IMR-90 (cell line): ENCODE measurements around the gene ACTR2. TPM values are rescaled to one million over a fixed set of nuclear protein-coding genes. Genes with fewer than 3 reads are reported as not detected.
A peak's percentile ranks its signal among the peaks of the same experiment; 100 is the strongest.

Experiments
- ATAC-seq: fragments of 200-7000 bp; cut with Tn5 transposase; 2 replicates; pipeline ENCODE4 v1.9.1; 2020; ENCODE audit warnings: low read depth, mild to moderate bottlenecking, moderate library complexity
- BruUV-seq: library from RNA; stranded (reverse); fragments of 400-500 nt; replicated peaks from 2 replicates; lab custom pipeline; 2021; lab: Mats Ljungman, UMichigan
- CTCF ChIA-PET: fragments of 300-600 bp; formaldehyde crosslinking; extraction: SDS; loops from one replicate; lab custom pipeline; 2021; ENCODE audit warnings: antibody characterized with exemption; lab: Yijun Ruan, JAX
- POLR2A ChIA-PET: fragments of 300-600 bp; sonication (Branson Sonifier 250); formaldehyde crosslinking; loops from one replicate; lab custom pipeline; 2022; ENCODE audit warnings: antibody characterized with exemption; ENCODE audit not compliant: unreplicated experiment; lab: Charles Lee
- DNase-seq: peaks from one replicate; pipeline ENCODE4 v3.0.0; 2013
- H2AFZ ChIP-seq: replicated peaks from 2 replicates; pipeline ENCODE3; 2013; ENCODE audit warnings: low read length, mild to moderate bottlenecking; ENCODE audit not compliant: poor library complexity
- H2AK5ac ChIP-seq: 2 replicates; pipeline ENCODE4 v1.6.1; 2013; ENCODE audit warnings: low read depth, low read length, inconsistent platforms
- H2AK9ac ChIP-seq: replicated peaks from 2 replicates; pipeline ENCODE3; 2013; ENCODE audit warnings: mild to moderate bottlenecking, low read depth, low read length, moderate library complexity; ENCODE audit not compliant: poor library complexity
- H2BK120ac ChIP-seq: 2 replicates; pipeline ENCODE4 v1.6.1; 2013; ENCODE audit warnings: low read depth, low read length, inconsistent platforms
- H2BK15ac ChIP-seq: 3 replicates; pipeline ENCODE4 v1.6.1; 2013; ENCODE audit warnings: low read depth, low read length, inconsistent platforms
- H2BK20ac ChIP-seq: 2 replicates; pipeline ENCODE4 v1.6.1; 2013; ENCODE audit warnings: low read depth, mild to moderate bottlenecking, inconsistent platforms, low read length, moderate library complexity
- H2BK5ac ChIP-seq: 2 replicates; pipeline ENCODE4 v1.6.1; 2013; ENCODE audit warnings: mild to moderate bottlenecking, low read depth, low read length, inconsistent platforms; ENCODE audit not compliant: poor library complexity, severe bottlenecking
- H3K14ac ChIP-seq: replicated peaks from 2 replicates; pipeline ENCODE4 v1.6.1; 2013; ENCODE audit warnings: low read depth, low read length, inconsistent platforms
- H3K18ac ChIP-seq: 2 replicates; pipeline ENCODE4 v1.6.1; 2013; ENCODE audit warnings: low read depth, low read length, control low read depth
- H3K23ac ChIP-seq: 2 replicates; pipeline ENCODE4 v1.6.1; 2013; ENCODE audit warnings: low read depth, low read length, inconsistent platforms
- H3K27ac ChIP-seq: 2 replicates; pipeline ENCODE4 v1.5.1; 2013; ENCODE audit warnings: mild to moderate bottlenecking, control low read depth, low read length; ENCODE audit not compliant: insufficient read depth
- H3K27me3 ChIP-seq: 2 replicates; pipeline ENCODE4 v1.6.1; 2013; ENCODE audit warnings: low read length; ENCODE audit not compliant: control insufficient read depth, insufficient read depth
- H3K36me3 ChIP-seq: 2 replicates; pipeline ENCODE4 v1.6.1; 2013; ENCODE audit warnings: low read length, mixed read lengths; ENCODE audit not compliant: control insufficient read depth, insufficient read depth
- H3K4ac ChIP-seq: 2 replicates; pipeline ENCODE4 v1.6.1; 2013; ENCODE audit warnings: low read depth, low read length, inconsistent platforms
- H3K4me1 ChIP-seq: 2 replicates; pipeline ENCODE4 v1.6.1; 2013; ENCODE audit warnings: low read length, mixed read lengths; ENCODE audit not compliant: control insufficient read depth, insufficient read depth
- H3K4me2 ChIP-seq: 2 replicates; pipeline ENCODE4 v1.6.1; 2013; ENCODE audit warnings: low read depth, mild to moderate bottlenecking, control low read depth, low read length, moderate library complexity
- H3K4me3 ChIP-seq: 2 replicates; pipeline ENCODE4 v1.5.1; 2013; ENCODE audit warnings: low read depth, mild to moderate bottlenecking, control low read depth, low read length, moderate library complexity; ENCODE audit not compliant: insufficient read depth
- H3K56ac ChIP-seq: 2 replicates; pipeline ENCODE4 v1.6.1; 2013; ENCODE audit warnings: low read length, inconsistent platforms; ENCODE audit not compliant: insufficient read depth; ENCODE audit errors: extremely low read depth
- H3K79me1 ChIP-seq, 2 experiments: 2 replicates each; pipeline ENCODE4 v1.6.1; 2013; ENCODE audit warnings: low read length in 2 of 2, inconsistent platforms in 1 of 2, low read depth in 1 of 2
- H3K9ac ChIP-seq: 2 replicates; pipeline ENCODE4 v1.6.1; 2013; ENCODE audit warnings: low read depth, low read length, control low read depth
- H3K9me1 ChIP-seq: 2 replicates; pipeline ENCODE4 v1.6.1; 2013; ENCODE audit warnings: low read length, inconsistent platforms; ENCODE audit not compliant: insufficient read depth
- H3K9me3 ChIP-seq: 2 replicates; pipeline ENCODE4 v1.6.1; 2013; ENCODE audit warnings: low read length; ENCODE audit not compliant: control insufficient read depth, insufficient read depth
- H4K20me1 ChIP-seq: 2 replicates; pipeline ENCODE4 v1.6.1; 2013; ENCODE audit warnings: low read length, inconsistent platforms; ENCODE audit not compliant: insufficient read depth
- H4K5ac ChIP-seq: 2 replicates; pipeline ENCODE4 v1.6.1; 2013; ENCODE audit warnings: mild to moderate bottlenecking, low read depth, low read length, control low read depth
- H4K8ac ChIP-seq, 2 experiments: 2 replicates each; pipeline ENCODE4 v1.6.1; 2013; ENCODE audit warnings: low read depth in 2 of 2, low read length in 2 of 2, control low read depth in 1 of 2, inconsistent platforms in 1 of 2
- H4K91ac ChIP-seq: 2 replicates; pipeline ENCODE4 v1.6.1; 2013; ENCODE audit warnings: low read depth, low read length, inconsistent platforms; ENCODE audit not compliant: insufficient read depth
- MAFK ChIP-seq: IDR thresholded peaks from 2 replicates; pipeline ENCODE4 v1.6.1; 2012; ENCODE audit warnings: low read depth, low read length, improper control_type of control experiment
- MXI1 ChIP-seq: IDR thresholded peaks from 2 replicates; pipeline ENCODE4 v1.6.1; 2012; ENCODE audit warnings: low read depth, mild to moderate bottlenecking, low read length, moderate library complexity, borderline replicate concordance
- POLR2A ChIP-seq: IDR thresholded peaks from 2 replicates; pipeline ENCODE4 v1.6.1; 2012; ENCODE audit warnings: mild to moderate bottlenecking, low read depth, low read length
- SMC3 ChIP-seq: fragments of 150-350 bp; IDR thresholded peaks from 2 replicates; pipeline ENCODE4 v1.6.1; 2016; ENCODE audit warnings: low read depth, mild to moderate bottlenecking, antibody characterized with exemption, low read length, moderate library complexity
- WGBS, 2 experiments: methylation state at CpG; one replicate each; pipeline versions ENCODE4 v1.1.5 to v1.1.7; 2013; ENCODE audit warnings: missing lambda C conversion rate in 2 of 2; ENCODE audit not compliant: insufficient read length in 1 of 2; ENCODE audit errors: extremely low coverage in 2 of 2; 5-methylcytosine and 5-hydroxymethylcytosine counted together
- dilution Hi-C: fragments of 300-500 bp; cut with HindIII; formaldehyde crosslinking; loops from one replicate; pipeline ENCODE4 v1.14.3; 2018; ENCODE audit warnings: low sequenced_read_pairs; ENCODE audit not compliant: unreplicated experiment
- in situ Hi-C: fragments of 300-500 bp; cut with MboI; formaldehyde crosslinking; loops from 3 replicates; pipeline ENCODE4 v1.14.3; 2019; ENCODE audit warnings: low sequenced_read_pairs, inconsistent platforms, mixed read lengths
- intact Hi-C: fragments of 100-400 bp; cut with micrococcal nuclease; formaldehyde crosslinking; loops from 2 replicates; pipeline ENCODE4 v1.10.0; 2022
- polyA plus RNA-seq, 3 experiments: library from polyadenylated mRNA; depleted of rRNA; stranded (reverse); fragments of >200 nt; gene quantifications; 2 replicates each; pipeline ENCODE4 v1.2.3, GENCODE V29; 2012; ENCODE audit warnings: low replicate concordance in 1 of 3
- total RNA-seq: library from RNA; depleted of rRNA; stranded (reverse); fragments of >200 nt; gene quantifications from 2 replicates; pipeline ENCODE4 v1.2.3, GENCODE V29; 2012

ACTR2 gene
- total and polyA plus RNA-seq, 2 of the 4 experiments (the other 2 are of a cell fraction), result 141 to 205 TPM

DNA sequence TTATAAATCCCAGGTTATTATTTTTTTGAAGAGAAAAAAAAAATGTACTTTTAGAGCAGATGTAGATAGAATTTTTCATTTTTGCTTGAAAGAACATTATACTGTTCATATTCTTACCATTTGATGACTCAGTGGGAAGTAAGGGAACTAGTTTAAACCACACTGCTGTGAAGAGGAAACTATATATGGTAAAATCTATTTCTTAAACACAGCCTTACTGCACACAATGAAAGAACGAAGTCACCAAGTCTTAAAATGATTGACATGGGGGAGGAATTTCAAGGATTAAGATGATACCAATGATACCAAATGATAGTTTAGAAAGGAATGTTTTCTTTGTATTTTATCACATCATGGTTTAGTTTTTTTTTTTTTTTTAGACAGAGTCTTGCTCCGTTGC is 5.0 kb downstream of the ACTR2 start:
- intact Hi-C loops, result no loop called here
- DNase-seq (peak; percentile 77), ATAC-seq (peak; percentile 67)
- peak overlapping the region; percentile 42; the same call in 1 of the 2 replicates for H4K91ac ChIP-seq
- H2BK5ac ChIP-seq, result peak overlapping the region; percentile 96
- H3K27ac ChIP-seq, result peak overlapping the region; percentile 94
- no peak overlapping the region for H2BK15ac ChIP-seq
- no peak overlapping the region for H3K56ac ChIP-seq
- in situ Hi-C loops, result no loop called here
- H3K4me2 ChIP-seq, result peak overlapping the region; percentile 57
- peak overlapping the region in 1 of 2 experiments; percentile 63; a peak in 2 of 4 replicates for H4K8ac ChIP-seq
- TF ChIP-seq SMC3 (no peak), MXI1 (no peak), MAFK (peak; percentile 32; the same call in 1 of the 2 replicates), POLR2A (no peak)
- H2AFZ ChIP-seq, result no peak overlapping the region
- peaks cover 63% of the 10 kb centered on the region for H4K20me1 ChIP-seq
- no TSS peak for BruUV-seq
- peak overlapping the region; percentile 47; the same call in 1 of the 2 replicates for H2BK120ac ChIP-seq
- no peak overlapping the region; the same call in 1 of the 2 replicates for H3K14ac ChIP-seq
- peak overlapping the region; percentile 74; the same call in 1 of the 2 replicates for H3K4ac ChIP-seq
- POLR2A ChIA-PET, result no interaction called here
- H3K18ac ChIP-seq, result peak overlapping the region; percentile 64
- CTCF ChIA-PET, result no interaction called here
- H2AK5ac ChIP-seq, result 0 out of 2 replicates have a peak overlapping the region, but pooled peaks have one; percentile 56
- H3K79me1 ChIP-seq, result peaks cover 0 to 48% of the 10 kb centered on the region in 2 experiments; a peak in 2 of 4 replicates
- no peaks in the 10 kb centered on the region for H3K27me3 ChIP-seq
- no peak overlapping the region for H3K4me3 ChIP-seq
- peaks cover 10% of the 10 kb centered on the region for H3K36me3 ChIP-seq
- H3K9me1 ChIP-seq, result peaks cover 11% of the 10 kb centered on the region; the same call in 1 of the 2 replicates
- peak overlapping the region; percentile 45; the same call in 1 of the 2 replicates for H4K5ac ChIP-seq
- peak overlapping the region; percentile 17; the same call in 1 of the 2 replicates for H3K23ac ChIP-seq
- dilution Hi-C loops, result no loop called here
- no peak overlapping the region for H2AK9ac ChIP-seq
- peaks cover 8% of the 10 kb centered on the region for H3K4me1 ChIP-seq
- WGBS, 2 experiments, result no CpG with 5 or more reads among the region's 2 CpGs
- peak overlapping the region; percentile 42 for H3K9ac ChIP-seq
- no peaks in the 10 kb centered on the region for H3K9me3 ChIP-seq
- no peak overlapping the region for H2BK20ac ChIP-seq
